Neuronal stem cell (in vitro differentiated cells): ENCODE data around the gene ABCC10.
"Not testable (repeated sequence)": the region's sequence is repeated elsewhere in the genome, so short reads cannot be mapped to it uniquely, and the experiment has no call there.

ENCODE experiments used
- DNase-seq: peaks from one replicate; pipeline ENCODE4 v3.0.0-alpha.2; 2013; ENCODE audit warnings: low spot score
- H2AFZ ChIP-seq: one replicate; pipeline ENCODE4 v1.6.1; 2013; ENCODE audit warnings: mild to moderate bottlenecking, low read length, inconsistent platforms
- H2AK5ac ChIP-seq: 2 replicates; pipeline ENCODE4 v1.6.1; 2013; ENCODE audit warnings: low read depth, mild to moderate bottlenecking, inconsistent platforms, low read length, moderate library complexity, mixed read lengths
- H2BK120ac ChIP-seq: 2 replicates; pipeline ENCODE4 v1.6.1; 2013; ENCODE audit warnings: low read depth, mild to moderate bottlenecking, inconsistent platforms, low read length, moderate library complexity, mixed read lengths
- H2BK12ac ChIP-seq: one replicate; pipeline ENCODE4 v1.6.1; 2013; ENCODE audit warnings: low read length, inconsistent platforms
- H2BK15ac ChIP-seq: 2 replicates; pipeline ENCODE4 v1.6.1; 2013; ENCODE audit warnings: mild to moderate bottlenecking, low read length, inconsistent platforms, mixed read lengths
- H2BK5ac ChIP-seq: one replicate; pipeline ENCODE4 v1.6.1; 2013; ENCODE audit warnings: inconsistent platforms, mild to moderate bottlenecking, low read length, moderate library complexity
- H3K14ac ChIP-seq: one replicate; pipeline ENCODE4 v1.6.1; 2013; ENCODE audit warnings: low read length, inconsistent platforms
- H3K18ac ChIP-seq: 2 replicates; pipeline ENCODE4 v1.6.1; 2013; ENCODE audit warnings: low read length, inconsistent platforms
- H3K23ac ChIP-seq: 2 replicates; pipeline ENCODE4 v1.6.1; 2013; ENCODE audit warnings: low read depth, mild to moderate bottlenecking, mixed read lengths, low read length, inconsistent platforms; ENCODE audit not compliant: poor library complexity
- H3K27ac ChIP-seq: replicated peaks from 3 replicates; pipeline ENCODE4 v1.5.1; 2013; ENCODE audit warnings: low read length, inconsistent platforms
- H3K27me3 ChIP-seq, 3 experiments: 2 replicates each; pipeline ENCODE4 v1.6.1; 2013; ENCODE audit warnings: low read length in 3 of 3, mild to moderate bottlenecking in 2 of 3, inconsistent platforms in 1 of 3, low read depth in 1 of 3, mixed read lengths in 1 of 3, moderate library complexity in 1 of 3; ENCODE audit not compliant: control insufficient read depth in 3 of 3, insufficient read depth in 3 of 3
- H3K36me3 ChIP-seq, 2 donors: replicated peaks in 1 of 2; 2 replicates each; pipeline ENCODE4 v1.6.1; 2013; ENCODE audit warnings: low read length in 2 of 2; ENCODE audit not compliant: control insufficient read depth in 2 of 2, insufficient read depth in 2 of 2
- H3K4ac ChIP-seq: 2 replicates; pipeline ENCODE4 v1.6.1; 2013; ENCODE audit warnings: inconsistent platforms, mild to moderate bottlenecking, low read length, moderate library complexity
- H3K4me1 ChIP-seq, 2 donors: 1 replicate in 1 of 2; 2 replicates in 1 of 2; pipeline ENCODE4 v1.6.1; 2013; ENCODE audit warnings: low read length in 2 of 2, low read depth in 1 of 2; ENCODE audit not compliant: control insufficient read depth in 2 of 2, insufficient read depth in 1 of 2
- H3K4me2 ChIP-seq: one replicate; pipeline ENCODE4 v1.6.1; 2013; ENCODE audit warnings: mild to moderate bottlenecking, low read length, inconsistent platforms; ENCODE audit not compliant: insufficient read depth, poor library complexity, severe bottlenecking
- H3K4me3 ChIP-seq, 2 donors: 2 replicates each; pipeline ENCODE4 v1.5.1; 2013; ENCODE audit warnings: low read length in 2 of 2, mild to moderate bottlenecking in 2 of 2, inconsistent platforms in 1 of 2, moderate library complexity in 1 of 2
- H3K79me1 ChIP-seq: one replicate; pipeline ENCODE4 v1.6.1; 2013; ENCODE audit warnings: low read depth, mild to moderate bottlenecking, inconsistent platforms, low read length, moderate library complexity
- H3K9ac ChIP-seq: one replicate; pipeline ENCODE4 v1.6.1; 2013; ENCODE audit warnings: mild to moderate bottlenecking, low read depth, low read length, inconsistent platforms; ENCODE audit not compliant: poor library complexity
- H3K9me3 ChIP-seq, 2 donors: replicated peaks in 1 of 2; 2 replicates each; pipeline versions ENCODE3 to v1.6.1; 2013; ENCODE audit warnings: low read length in 2 of 2, mild to moderate bottlenecking in 2 of 2, inconsistent platforms in 1 of 2, low read depth in 1 of 2, mixed read lengths in 1 of 2, moderate library complexity in 1 of 2; ENCODE audit not compliant: control insufficient read depth in 2 of 2, insufficient read depth in 1 of 2
- H4K8ac ChIP-seq: one replicate; pipeline ENCODE4 v1.6.1; 2013; ENCODE audit warnings: low read depth, mild to moderate bottlenecking, inconsistent platforms, low read length, moderate library complexity
- H4K91ac ChIP-seq: one replicate; pipeline ENCODE4 v1.6.1; 2013; ENCODE audit warnings: low read length, low read depth, mild to moderate bottlenecking, inconsistent platforms; ENCODE audit not compliant: poor library complexity
- WGBS, 2 donors: extraction: QIAGEN DNeasy Blood & Tissue Kit; methylation state at CpG; one replicate each; pipeline ENCODE4 v1.1.7; 2013; ENCODE audit warnings: missing lambda C conversion rate in 2 of 2, mixed read lengths in 1 of 2; ENCODE audit not compliant: insufficient read length in 2 of 2, insufficient replicate concordance in 1 of 2; ENCODE audit errors: extremely low coverage in 2 of 2; 5-methylcytosine and 5-hydroxymethylcytosine counted together

Gene ABCC10

GRCh38 chr6:43455531-43456428 is 28.4 kb downstream of the ABCC10 start, which contains the start of gene DLK2:
TSS of gene DLK2 (minus strand) at chr6:43455548. CDS start at chr6:43454825, 723 bp downstream.
- peak within 1 kb of the TSS; percentile 94 for H2AFZ ChIP-seq
- no CpG with 5 or more reads among the region's 55 CpGs for WGBS, 2 donors
- DNase-seq, result no peak

GRCh38 chr6:43457643-43458042 is 30.3 kb downstream of the ABCC10 start:
- Histone ChIP-seq H3K4me1 (peaks cover 0 to 4% of the 10 kb centered on the region in 2 donors), H2AK5ac (no peak overlapping the region), H3K4me2 (no peak overlapping the region), H3K4me3 (no peak overlapping the region), H2BK5ac (no peak overlapping the region), H2BK120ac (no peak overlapping the region), H3K27ac (no peak overlapping the region), H4K91ac (no peak overlapping the region), H2BK12ac (no peak overlapping the region), H3K14ac (no peak overlapping the region), H2AFZ (no peak overlapping the region), H2BK15ac (no peak overlapping the region), H3K79me1 (no peaks in the 10 kb centered on the region), H3K23ac (no peak overlapping the region), H3K36me3 (peaks cover 4 to 6% of the 10 kb centered on the region in 2 donors), H3K27me3 (peaks cover 2 to 20% (median 20%) of the 10 kb centered on the region in 3 experiments), H3K18ac (no peak overlapping the region), H3K4ac (no peak overlapping the region), H3K9me3 (no peaks in the 10 kb centered on the region), H4K8ac (no peak overlapping the region), H3K9ac (no peak overlapping the region)
- no CpG with 5 or more reads among the region's 9 CpGs for WGBS, 2 donors
- DNase-seq, result no peak

More at GRCh38 chr6:43455531-43456428, 28.4 kb downstream of the ABCC10 start, which contains the start of gene DLK2:
- H2BK5ac ChIP-seq, result no peak within 1 kb of the TSS
- H3K4me1 ChIP-seq, result peaks cover 0 to 4% of the 10 kb centered on the region in 2 donors
- H4K8ac ChIP-seq, result no peak within 1 kb of the TSS
- peak within 1 kb of the TSS; percentile 94 for H3K14ac ChIP-seq
- peak within 1 kb of the TSS; percentile 96 for H3K23ac ChIP-seq
- H4K91ac ChIP-seq, result no peak within 1 kb of the TSS
- no peak within 1 kb of the TSS for H2BK120ac ChIP-seq
- H3K4me2 ChIP-seq, result peak within 1 kb of the TSS; percentile 100
- H3K4me3 ChIP-seq, result peak within 1 kb of the TSS; percentile 55 to 81
- no peaks in the 10 kb centered on the region for H3K79me1 ChIP-seq
- H2AK5ac ChIP-seq, result no peak within 1 kb of the TSS
- no peak within 1 kb of the TSS for H2BK12ac ChIP-seq
- H3K36me3 ChIP-seq, result peaks cover 8 to 20% of the 10 kb centered on the region in 2 donors
- H3K4ac ChIP-seq, result no peak within 1 kb of the TSS
- H3K27me3 ChIP-seq, result peaks cover 2 to 20% (median 18%) of the 10 kb centered on the region in 3 experiments
- no peak within 1 kb of the TSS for H2BK15ac ChIP-seq
- peak within 1 kb of the TSS; percentile 83 for H3K18ac ChIP-seq
- H3K9me3 ChIP-seq, result no peaks in the 10 kb centered on the region
- H3K27ac ChIP-seq, result no peak within 1 kb of the TSS
- H3K9ac ChIP-seq, result peak within 1 kb of the TSS; percentile 94

- not testable (repeated sequence) for H4K91ac ChIP-seq, H3K36me3 ChIP-seq, H3K4me1 ChIP-seq, H3K4me3 ChIP-seq, H4K8ac ChIP-seq, H2AK5ac ChIP-seq, H3K23ac ChIP-seq, H3K4me2 ChIP-seq, H3K9me3 ChIP-seq, H3K4ac ChIP-seq, H3K14ac ChIP-seq, H3K27ac ChIP-seq, H3K18ac ChIP-seq, DNase-seq, H2BK5ac ChIP-seq, H2BK15ac ChIP-seq, H3K79me1 ChIP-seq, H2AFZ ChIP-seq, H3K9ac ChIP-seq, H2BK120ac ChIP-seq, H2BK12ac ChIP-seq
- H3K27me3 ChIP-seq, result peaks cover 2 to 25% (median 20%) of the 10 kb centered on the region in 3 experiments
- WGBS, 2 donors, result no CpG with 5 or more reads among the region's 15 CpGs
These were observed 30.8 kb downstream of the ABCC10 start for GRCh38 chr6:43458154-43458553.

- H3K36me3 ChIP-seq, result no peaks in the 10 kb centered on the region
- H3K23ac ChIP-seq, result no peak overlapping the region
- H3K27ac ChIP-seq, result no peak overlapping the region
- H2BK120ac ChIP-seq, result no peak overlapping the region
- no peak for DNase-seq
- no peak overlapping the region for H3K14ac ChIP-seq
- no peak overlapping the region for H3K4me3 ChIP-seq
- H3K9me3 ChIP-seq, result no peaks in the 10 kb centered on the region
- no peak overlapping the region for H2AK5ac ChIP-seq
- H3K79me1 ChIP-seq, result no peaks in the 10 kb centered on the region
- no peak overlapping the region for H2BK15ac ChIP-seq
- no peak overlapping the region for H2BK5ac ChIP-seq
- no CpG with 5 or more reads among the region's 1 CpG for WGBS, 2 donors
- H3K18ac ChIP-seq, result no peak overlapping the region
- no peak overlapping the region for H3K4ac ChIP-seq
- peaks cover 0 to 4% of the 10 kb centered on the region in 2 donors for H3K4me1 ChIP-seq
- no peak overlapping the region for H4K8ac ChIP-seq
- H4K91ac ChIP-seq, result no peak overlapping the region
- H3K27me3 ChIP-seq, result peaks cover 2 to 29% (median 20%) of the 10 kb centered on the region in 3 experiments
- H3K9ac ChIP-seq, result no peak overlapping the region
- no peak overlapping the region for H2AFZ ChIP-seq
- no peak overlapping the region for H3K4me2 ChIP-seq
- no peak overlapping the region for H2BK12ac ChIP-seq
These were observed 32.2 kb downstream of the ABCC10 start for GRCh38 chr6:43459535-43459934.
